ENCODE measurements around the gene MMP1. TPM values are rescaled to one million over a fixed set of nuclear protein-coding genes. Genes with fewer than 3 reads are reported as not detected.

MMP1 gene
- total RNA-seq, 1 donor from 2014 or later = not detected

- intact Hi-C loops (cut with micrococcal nuclease) = no loop called here
These were observed 10.0 kb upstream of the MMP1 start for GRCh38 chr11:102807921-102808320.

GRCh38 chr11:102806296-102806695, 8.3 kb upstream of the MMP1 start:
- intact Hi-C loops (cut with micrococcal nuclease) = no loop called here

GRCh38 chr11:102802341-102802740, 4.4 kb upstream of the MMP1 start:
- intact Hi-C loops (cut with micrococcal nuclease) = no loop called here

GRCh38 chr11:102800767-102801166, 2.8 kb upstream of the MMP1 start:
- intact Hi-C loops (cut with micrococcal nuclease) = no loop called here

GRCh38 chr11:102799681-102800340, 1.9 kb upstream of the MMP1 start:
- intact Hi-C loops (cut with micrococcal nuclease) = no loop called here

DNA sequence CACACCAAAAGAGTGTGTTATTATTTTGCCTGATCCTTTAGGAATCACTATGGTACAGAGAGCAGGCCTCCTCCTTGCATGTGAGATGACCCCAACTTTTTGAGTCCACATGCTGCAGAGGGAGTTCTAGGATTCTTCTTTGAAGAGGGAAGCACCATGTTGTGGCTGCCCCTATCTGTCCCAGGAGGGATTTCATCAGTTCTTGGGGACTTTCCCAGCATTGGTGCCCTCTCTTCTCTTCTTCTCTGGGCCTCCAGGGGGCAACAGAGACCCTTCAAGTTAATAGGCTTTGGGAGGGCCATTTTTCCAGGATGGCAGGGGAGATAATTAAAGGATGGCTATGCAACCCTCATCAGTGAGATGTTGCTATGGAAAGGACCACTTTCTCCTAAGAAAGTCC, 3.6 kb downstream of the MMP1 start:
- intact Hi-C loops (cut with micrococcal nuclease) = loop anchor here (1.0 kb wide), 1 partner anchor 147 kb away; no protein-coding TSS in a partner anchor

DNA sequence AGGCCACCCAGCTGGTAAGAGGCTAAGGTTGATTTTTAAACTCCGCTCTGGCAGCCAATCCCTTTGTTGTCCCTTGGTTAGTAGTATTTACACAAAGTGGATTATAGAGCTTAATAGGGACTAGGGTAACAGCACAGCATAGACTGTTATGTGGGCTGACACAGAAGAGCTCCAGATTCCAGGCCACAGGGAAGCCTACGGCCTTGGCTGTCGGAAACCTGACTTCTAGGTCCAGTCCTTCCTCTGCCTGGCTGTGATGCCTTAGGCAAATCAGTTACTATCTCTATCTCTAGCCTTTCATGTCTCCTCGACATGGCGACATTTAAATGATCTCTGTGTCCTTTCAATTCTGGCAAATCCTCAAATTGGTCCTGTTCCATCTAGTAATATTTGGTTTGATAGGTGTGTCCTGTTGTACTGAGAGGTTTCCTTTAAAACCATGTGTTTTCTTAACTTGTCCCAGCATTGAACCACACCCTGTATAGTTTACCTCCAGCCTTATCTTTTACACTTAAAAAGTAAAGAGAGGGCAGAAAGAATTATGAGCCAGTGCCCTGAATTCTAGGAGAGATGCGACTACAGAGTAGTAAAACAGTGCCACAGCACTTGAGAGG, 4.2 kb downstream of the MMP1 start:
- intact Hi-C loops (cut with micrococcal nuclease) = loop anchor here (1.0 kb wide), 1 partner anchor 148 kb away; no protein-coding TSS in a partner anchor

GRCh38 chr11:102792604-102793003, 5.4 kb downstream of the MMP1 start:
- intact Hi-C loops (cut with micrococcal nuclease) = no loop called here

DNA sequence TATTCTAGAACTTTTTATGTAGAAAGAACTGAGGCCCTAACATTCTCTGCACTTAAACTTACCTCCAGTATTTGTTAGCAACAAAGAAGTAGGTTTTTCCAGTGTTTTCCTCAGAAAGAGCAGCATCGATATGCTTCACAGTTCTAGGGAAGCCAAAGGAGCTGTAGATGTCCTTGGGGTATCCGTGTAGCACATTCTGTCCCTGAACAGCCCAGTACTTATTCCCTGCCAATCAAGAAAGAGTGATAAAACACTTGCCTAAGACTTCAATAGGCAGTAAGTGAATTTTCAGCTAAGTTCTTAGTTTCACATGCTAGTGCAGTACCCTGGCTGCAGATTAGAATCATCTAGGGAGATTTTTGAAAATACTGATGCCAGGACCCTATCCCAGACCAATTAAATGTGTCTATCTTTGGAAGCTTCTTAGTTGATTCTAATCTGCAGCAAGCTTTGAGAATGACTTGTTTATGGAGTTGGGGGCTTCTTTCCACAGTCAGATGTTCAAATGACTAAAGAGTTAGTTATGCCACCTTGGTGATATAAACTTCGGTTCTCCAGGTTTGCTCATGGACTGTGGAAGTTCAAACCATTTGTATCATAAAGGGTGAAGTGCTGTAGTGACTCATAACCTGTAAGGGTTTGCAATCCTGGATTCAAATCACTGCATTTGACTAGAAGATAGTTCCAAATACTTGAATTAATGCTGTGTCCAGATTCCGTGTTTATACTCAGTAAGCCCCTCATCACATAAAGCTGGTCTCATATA, 6.5 kb downstream of the MMP1 start:
- intact Hi-C loops (cut with micrococcal nuclease) = no loop called here

DNA sequence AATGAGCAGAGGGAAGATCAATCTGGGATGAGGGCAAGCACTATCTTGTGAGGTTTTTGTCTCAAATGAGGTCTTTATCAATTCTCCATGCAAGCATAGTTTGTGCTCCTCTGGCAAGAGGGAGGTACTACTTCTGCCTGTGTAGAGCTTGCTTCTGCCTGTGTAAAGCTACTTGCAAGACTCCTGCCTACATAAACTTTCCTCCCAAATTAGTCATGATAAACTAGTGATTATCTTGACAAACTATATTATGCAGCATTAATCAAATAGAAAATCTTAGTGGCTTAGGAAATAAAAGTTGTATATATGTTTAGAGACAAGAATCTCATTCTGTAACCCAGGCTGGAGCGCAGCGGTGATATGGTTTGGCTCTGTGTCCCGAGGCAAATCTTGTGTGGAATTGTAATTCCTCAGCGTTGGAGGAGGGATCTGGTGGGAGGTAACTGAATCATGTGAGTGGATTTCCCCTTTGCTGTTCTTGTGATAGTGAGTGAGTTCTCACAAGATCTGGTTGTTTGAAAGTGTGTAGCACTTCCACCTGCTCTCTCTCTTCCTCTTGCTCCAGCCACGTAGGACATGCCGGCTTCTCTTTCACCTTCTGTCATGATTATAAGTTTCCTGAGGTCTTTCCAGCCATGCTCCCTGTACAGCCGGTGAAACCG, 9.5 kb downstream of the MMP1 start:
- intact Hi-C loops (cut with micrococcal nuclease) = no loop called here

DNA sequence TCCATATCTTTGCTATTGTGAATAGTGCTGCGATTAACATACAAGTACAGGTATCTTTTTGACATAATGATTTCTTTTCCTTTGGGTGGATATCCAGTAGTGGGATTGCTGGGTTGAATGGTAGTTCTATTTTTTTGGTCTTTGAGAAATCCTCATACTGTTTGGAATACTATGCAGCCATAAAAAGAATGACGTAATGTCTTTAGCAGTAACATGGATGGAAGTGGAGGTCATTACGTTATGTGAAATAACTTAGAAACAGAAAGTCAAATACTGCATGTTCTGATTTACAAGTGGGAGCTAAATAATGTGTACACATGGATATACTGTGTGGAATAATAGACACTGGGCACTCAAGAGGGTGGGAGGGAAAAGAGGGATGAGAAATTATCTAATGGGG, 13.6 kb downstream of the MMP1 start:
- intact Hi-C loops (cut with micrococcal nuclease) = no loop called here

DNA sequence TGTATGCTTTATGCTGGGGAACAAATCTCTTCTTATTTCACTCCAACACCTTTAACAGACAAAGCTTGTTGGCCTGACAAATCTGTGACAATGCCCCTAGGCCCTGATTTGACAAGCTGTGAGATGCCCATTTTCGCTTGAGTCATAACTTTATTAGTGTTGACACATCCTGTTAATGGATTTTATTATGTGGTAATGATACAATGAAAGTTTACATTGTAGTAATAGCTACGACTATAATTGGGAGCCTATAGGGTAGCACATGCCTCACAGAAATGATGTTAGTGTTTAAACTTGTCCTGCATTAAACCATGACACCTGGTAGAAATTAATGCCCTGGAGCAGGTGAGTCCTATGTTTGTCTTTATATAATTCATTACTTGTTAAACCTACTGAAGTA, 14.2 kb downstream of the MMP1 start:
- intact Hi-C loops (cut with micrococcal nuclease) = no loop called here

- intact Hi-C loops (cut with micrococcal nuclease) = no loop called here
These were observed 14.9 kb downstream of the MMP1 start for GRCh38 chr11:102783016-102783415.

GRCh38 chr11:102781676-102782075, 16.3 kb downstream of the MMP1 start:
- intact Hi-C loops (cut with micrococcal nuclease) = no loop called here

- intact Hi-C loops (cut with micrococcal nuclease) = no loop called here
These were observed 17.5 kb downstream of the MMP1 start, which contains the start of gene MMP10 for GRCh38 chr11:102780491-102780918. TSS of gene MMP10 (minus strand) at chr11:102780628. CDS start at chr11:102780591, 37 bp downstream.

GRCh38 chr11:102776454-102776853, 21.5 kb downstream of the MMP1 start:
- intact Hi-C loops (cut with micrococcal nuclease) = no loop called here

- intact Hi-C loops (cut with micrococcal nuclease) = no loop called here
These were observed 24.6 kb downstream of the MMP1 start for GRCh38 chr11:102773386-102773785.

- intact Hi-C loops (cut with micrococcal nuclease) = no loop called here
These were observed 26.6 kb downstream of the MMP1 start for GRCh38 chr11:102771351-102771750.

GRCh38 chr11:102770191-102770590, 27.8 kb downstream of the MMP1 start:
- intact Hi-C loops (cut with micrococcal nuclease) = no loop called here

DNA sequence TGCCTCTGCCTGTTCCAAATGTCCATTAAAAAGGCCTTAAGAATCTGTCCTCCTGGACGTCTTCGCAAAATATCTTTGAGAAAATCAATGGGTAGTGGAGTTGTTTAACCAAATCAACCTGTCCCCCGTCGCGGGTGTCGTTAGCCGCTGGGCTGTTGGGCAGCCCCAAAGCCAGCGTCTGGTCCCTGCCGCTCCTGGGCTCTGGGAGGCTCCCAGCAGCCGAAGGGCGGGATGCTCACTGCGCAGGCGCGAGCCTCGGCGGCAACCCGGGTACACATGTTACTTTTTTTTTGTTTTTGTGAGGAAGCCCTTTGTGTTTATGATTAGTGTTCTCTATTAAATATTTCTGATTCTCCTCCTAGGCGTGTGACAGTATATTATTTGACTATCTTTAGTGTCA, 30.2 kb downstream of the MMP1 start:
- intact Hi-C loops (cut with micrococcal nuclease) = no loop called here

DNA sequence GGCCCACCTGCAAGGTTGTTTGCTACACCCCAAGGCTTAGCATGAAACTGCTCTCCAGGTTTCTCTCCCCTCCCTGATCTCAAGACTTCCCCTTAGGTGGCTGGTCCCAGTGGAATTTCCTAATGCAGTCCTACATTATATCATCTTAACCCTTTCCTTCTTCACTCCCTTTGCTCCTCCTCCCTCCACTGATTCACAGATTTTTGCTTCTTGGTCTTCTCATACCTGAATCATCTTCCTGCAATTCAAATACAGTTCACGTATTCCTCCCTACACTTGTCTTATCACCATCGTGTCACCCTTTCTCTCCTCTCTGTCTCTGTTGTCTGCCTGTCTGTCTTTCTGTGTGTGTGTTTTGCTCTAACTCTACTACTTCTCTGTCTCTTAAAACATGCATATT, 34.5 kb downstream of the MMP1 start:
- intact Hi-C loops (cut with micrococcal nuclease) = no loop called here

GRCh38 chr11:102762361-102762767, 35.6 kb downstream of the MMP1 start:
- intact Hi-C loops (cut with micrococcal nuclease) = no loop called here

Data from T-helper 1 cell treated with Interleukin-12 subunit alpha and Interleukin-12 subunit beta and Interleukin-4 antibody, amounts not matched to agents 30 ng/mL and 1 ng/mL, for 36 hours (primary cell).